GM19238 (cell line): ENCODE measurements around the gene RAB29.
"Not testable (repeated sequence)": the region's sequence is repeated elsewhere in the genome, so short reads cannot be mapped to it uniquely, and the experiment has no call there.

Experiments used
- DNase-seq: peaks from one replicate; pipeline ENCODE4 v3.0.0; 2011; ENCODE audit warnings: low spot score; ENCODE audit not compliant: insufficient read length

RAB29 gene

DNA sequence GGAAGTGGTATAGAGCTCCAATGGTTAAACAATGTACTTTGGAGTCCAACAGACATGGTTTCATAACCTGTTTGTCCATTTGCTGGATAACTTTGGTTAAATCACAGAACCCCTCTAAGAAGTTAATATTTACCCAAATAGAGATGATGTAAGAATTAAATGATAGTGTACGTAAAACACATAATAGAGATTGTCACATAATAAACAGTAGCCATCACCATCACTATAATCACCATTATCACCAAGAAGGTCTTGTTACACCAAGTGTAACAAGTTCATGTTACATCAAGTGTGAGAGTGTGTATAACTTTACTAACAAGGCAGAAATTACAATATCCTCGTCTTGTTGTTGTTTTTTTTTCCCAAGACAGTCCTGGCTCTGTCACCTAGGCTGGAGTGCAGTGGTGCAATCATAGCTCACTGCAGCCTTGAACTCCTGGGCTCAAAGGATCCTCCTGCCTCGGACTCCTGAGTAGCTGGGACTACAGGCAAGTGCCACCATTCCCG lies 48.6 kb downstream of the RAB29 start:
- no peak for DNase-seq

DNA sequence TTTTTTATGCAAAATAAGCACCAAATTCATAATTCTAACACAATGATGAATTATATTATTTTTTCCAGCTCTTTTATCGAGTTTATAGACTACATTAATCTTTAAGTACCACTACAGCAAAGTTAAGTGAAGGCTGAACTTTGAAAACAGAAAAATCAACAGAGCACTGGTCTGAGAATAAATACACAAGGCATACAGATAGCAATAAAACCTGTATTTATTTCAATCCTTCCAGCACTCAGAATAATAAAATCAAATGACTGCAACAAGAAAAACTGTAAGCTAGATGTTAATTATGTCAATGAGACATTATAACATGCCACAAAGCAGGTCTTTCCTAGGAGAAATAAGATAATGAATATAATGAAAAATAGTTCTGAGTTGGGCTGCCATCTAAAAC lies 49.8 kb downstream of the RAB29 start:
- no peak for DNase-seq

DNA sequence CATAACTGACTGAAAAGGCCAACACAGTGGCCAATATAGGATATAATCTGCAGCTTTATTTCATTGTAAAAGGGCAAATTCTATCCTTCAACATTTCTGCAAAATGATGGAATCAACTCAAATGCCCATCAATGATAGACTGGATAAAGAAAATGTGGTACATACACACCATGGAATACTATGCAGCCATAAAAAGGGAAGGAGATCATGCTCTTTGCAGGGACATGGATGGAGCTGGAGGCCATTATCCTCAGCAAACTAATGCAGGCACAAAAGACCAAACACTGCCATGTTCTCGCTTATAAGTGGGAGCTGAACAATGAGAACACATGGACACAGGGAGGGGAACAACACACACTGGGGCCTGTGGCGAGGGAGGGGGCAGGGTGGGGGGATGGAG lies 54.5 kb downstream of the RAB29 start:
- DNase-seq: not testable (repeated sequence)

DNA sequence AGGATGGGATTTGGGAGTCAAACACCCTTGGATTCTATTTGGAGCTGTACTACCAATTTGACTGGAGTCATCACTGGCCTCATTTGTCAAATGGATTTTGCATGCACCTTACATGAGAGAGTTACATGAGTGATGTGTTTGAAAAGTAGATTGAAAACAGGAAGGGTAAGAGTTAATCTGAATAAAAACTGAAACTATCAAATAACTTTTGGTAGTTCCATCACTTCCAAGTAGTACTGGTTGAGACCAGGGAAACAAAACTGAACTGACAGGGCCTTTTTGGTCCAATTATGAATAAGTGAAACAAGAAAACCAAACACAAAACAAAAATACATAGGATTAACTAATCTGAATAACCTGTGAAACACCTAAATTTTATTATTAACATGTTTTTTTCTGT lies 55.5 kb downstream of the RAB29 start:
- DNase-seq: no peak

DNA sequence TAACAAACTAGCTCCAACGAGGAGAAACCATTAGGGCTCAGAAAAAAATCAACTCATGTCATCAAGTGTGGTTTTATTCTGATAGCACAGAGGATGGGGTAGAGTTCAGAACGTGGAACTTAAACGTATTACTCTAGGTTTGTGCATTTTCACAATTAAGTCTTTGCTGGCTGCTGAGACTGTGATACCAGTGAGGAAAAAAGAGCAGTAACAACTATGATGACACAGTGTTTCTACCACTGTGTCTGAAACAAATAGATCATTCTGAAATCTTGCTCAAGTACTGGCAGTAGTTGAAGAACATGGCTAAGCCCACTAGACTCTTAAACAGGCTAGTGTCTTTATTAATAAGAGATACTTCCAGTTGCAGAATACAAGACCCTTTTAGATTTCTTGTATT lies 56.3 kb downstream of the RAB29 start:
- DNase-seq: no peak
